T-cell (primary cell): Measurements from ENCODE around the gene ASB8. TPM values are rescaled to one million over a fixed set of nuclear protein-coding genes. Genes with fewer than 3 reads are reported as not detected.
A peak's percentile ranks its signal among the peaks of the same experiment; 100 is the strongest.

Experiments
- ATAC-seq, 4 experiments: fragments of 200-7000 bp in 3 of 4; fragments of 150-1000 bp in 1 of 4; cut with Tn5 transposase; replicated peaks in 1 of 4; 1 replicate in 3 of 4; 2 replicates in 1 of 4; pipeline ENCODE4 v1.10.0; 2021; ENCODE audit warnings: moderate library complexity in 3 of 4, mild to moderate bottlenecking in 2 of 4, moderate number of reproducible peaks in 1 of 4
- CTCF ChIA-PET, 2 donors: fragments of 300-600 bp; sonication (Branson Sonifier 250); formaldehyde crosslinking; loops; one replicate each; lab custom pipeline; 2022; ENCODE audit warnings: antibody characterized with exemption in 2 of 2; lab: Charles Lee
- POLR2A ChIA-PET, 2 donors: fragments of 300-600 bp; sonication (Branson Sonifier 250); formaldehyde crosslinking; loops; one replicate each; lab custom pipeline; 2022; ENCODE audit warnings: antibody characterized with exemption in 2 of 2; lab: Charles Lee
- DNase-seq, 35 experiments: peaks; one replicate each; pipeline versions ENCODE4 v3.0.0 to v3.0.0-alpha.2; 2013 to 2023
- H3K27ac ChIP-seq: one replicate; pipeline ENCODE4 v1.5.1; 2013; ENCODE audit warnings: low read length
- H3K27me3 ChIP-seq, 2 experiments: replicated peaks in 1 of 2; 1 replicate in 1 of 2; 2 replicates in 1 of 2; pipeline versions ENCODE4 v1.6.1 to v1.7.0; 2013; ENCODE audit warnings: low read length in 1 of 2, mixed read lengths in 1 of 2; ENCODE audit not compliant: control insufficient read depth in 2 of 2, insufficient read depth in 2 of 2; ENCODE audit errors: extremely low read depth in 1 of 2
- H3K36me3 ChIP-seq, 2 donors: 1 replicate in 1 of 2; 2 replicates in 1 of 2; pipeline versions ENCODE4 v1.6.1 to v1.7.0; 2013; ENCODE audit warnings: low read length in 1 of 2; ENCODE audit not compliant: control insufficient read depth in 2 of 2, insufficient read depth in 1 of 2; ENCODE audit errors: extremely low read depth in 1 of 2
- H3K4me1 ChIP-seq, 2 experiments: 1 replicate in 1 of 2; 2 replicates in 1 of 2; pipeline versions ENCODE4 v1.6.1 to v1.7.0; 2013; ENCODE audit warnings: low read length in 2 of 2, mixed read lengths in 1 of 2; ENCODE audit not compliant: insufficient read depth in 2 of 2, control insufficient read depth in 1 of 2; ENCODE audit errors: extremely low read depth in 1 of 2
- H3K4me3 ChIP-seq, 2 donors: 1 replicate in 1 of 2; 2 replicates in 1 of 2; pipeline versions ENCODE4 v1.5.1 to v1.7.0; 2013; ENCODE audit warnings: mild to moderate bottlenecking in 2 of 2, low read length in 1 of 2, moderate library complexity in 1 of 2; ENCODE audit not compliant: control insufficient read depth in 1 of 2; ENCODE audit errors: extremely low read depth in 1 of 2
- H3K9me3 ChIP-seq: 2 replicates; pipeline ENCODE4 v1.7.0; 2013
- H3K27ac Mint-ChIP-seq, 2 donors: one replicate each; pipeline ENCODE4 v1.8.0; 2020 to 2021; ENCODE audit warnings: mild to moderate bottlenecking in 2 of 2, mixed read lengths in 2 of 2
- H3K27me3 Mint-ChIP-seq, 2 donors: one replicate each; pipeline ENCODE4 v1.8.0; 2021 to 2022; ENCODE audit warnings: mixed read lengths in 2 of 2
- H3K36me3 Mint-ChIP-seq: one replicate; pipeline ENCODE4 v1.8.0; 2021; ENCODE audit warnings: mixed read lengths
- H3K4me1 Mint-ChIP-seq, 3 donors: one replicate each; pipeline ENCODE4 v1.8.0; 2020 to 2022; ENCODE audit warnings: mixed read lengths in 3 of 3, mild to moderate bottlenecking in 1 of 3
- H3K4me3 Mint-ChIP-seq, 3 donors: one replicate each; pipeline ENCODE4 v1.8.0; 2020 to 2022; ENCODE audit warnings: mild to moderate bottlenecking in 3 of 3, mixed read lengths in 3 of 3, moderate library complexity in 3 of 3
- H3K9me3 Mint-ChIP-seq, 3 donors: one replicate each; pipeline ENCODE4 v1.8.0; 2020 to 2022; ENCODE audit warnings: mixed read lengths in 3 of 3
- WGBS: methylation state at CpG from one replicate; pipeline ENCODE4 v1.1.5; 2013; ENCODE audit warnings: missing lambda C conversion rate; ENCODE audit not compliant: insufficient coverage; 5-methylcytosine and 5-hydroxymethylcytosine counted together
- total RNA-seq, 35 experiments: library from RNA in 6 of 35; stranded (reverse) in 6 of 35; fragments of 120-200 nt in 1 of 35; gene quantifications; one replicate each; pipeline versions ENCODE4 v1.2.1 to v1.2.4 and lab custom pipeline; 2013 to 2026

ASB8 gene
- total RNA-seq = 10 to 100 TPM; 50.0 to 59.7 (median 58.9) TPM
- total RNA-seq (2013) = 43.7 TPM
- total RNA-seq (lab: John Stamatoyannopoulos, UW) = 11.2 to 57.4 (median 31.2) reads per million in 29 experiments

- H3K27ac ChIP-seq = peak within 1 kb of the TSS; percentile 87
- H3K36me3 ChIP-seq = peaks cover 0 to 6% of the 10 kb centered on the region in 2 donors
- H3K4me3 Mint-ChIP-seq = peak within 1 kb of the TSS; percentile 94 to 96 (median 95)
- H3K4me3 ChIP-seq = peak within 1 kb of the TSS; percentile 89 to 97
- H3K27me3 ChIP-seq = no peaks in the 10 kb centered on the region
- ATAC-seq = peak; percentile 87 to 96 (median 92)
- peaks cover 8 to 26% of the 10 kb centered on the region in 2 experiments for H3K4me1 ChIP-seq
- no peaks in the 10 kb centered on the region for H3K27me3 Mint-ChIP-seq
- H3K9me3 Mint-ChIP-seq = no peaks in the 10 kb centered on the region
- H3K4me1 Mint-ChIP-seq = peaks cover 52 to 58% (median 58%) of the 10 kb centered on the region in 3 donors
- peak; percentile 98 to 100 (median 99) for DNase-seq
- H3K36me3 Mint-ChIP-seq = peaks cover 7% of the 10 kb centered on the region
- POLR2A ChIA-PET = interaction anchor here (0.6 to 1.0 kb wide), 10 partner anchors 42 to 1112 kb away, joined by 3 to 12 read pairs (median 3); partner anchors contain the start of gene SENP1 (in 1 of the 2)
- peak within 1 kb of the TSS; percentile 99 for H3K27ac Mint-ChIP-seq
- WGBS = under 1% methylated on average over 53 of the region's 56 CpGs
- no peaks in the 10 kb centered on the region for H3K9me3 ChIP-seq
- CTCF ChIA-PET = interaction anchor here (0.6 to 2.1 kb wide), 13 partner anchors 14 to 1166 kb away, joined by 3 to 13 read pairs (median 5); partner anchors contain the start of genes CCDC184 (in 1 of the 2), PFKM (in 1 of the 2), SENP1 (in 1 of the 2) and TROAP (in 1 of the 2)
Observed at GRCh38 chr12:48157018-48157888, at the start of gene ASB8. ASB8 (minus strand) TSS chr12:48157515; CDS start chr12:48153496, 4,019 bp downstream.

- WGBS = 93% methylated on average over 3 of the region's 4 CpGs
- no peak for ATAC-seq
- peaks cover 55% of the 10 kb centered on the region for H3K36me3 Mint-ChIP-seq
- peaks cover 43 to 47% (median 46%) of the 10 kb centered on the region in 3 donors for H3K4me1 Mint-ChIP-seq
- H3K4me3 Mint-ChIP-seq = peak within 1 kb of the TSS in 1 of 3 donors; percentile 21
- CTCF ChIA-PET = interaction anchor here in 1 of 2 donors (1.6 kb wide), 1 partner anchor 14 kb away, joined by 6 read pairs; no protein-coding TSS in a partner anchor
- H3K9me3 ChIP-seq = peaks cover 10% of the 10 kb centered on the region
- POLR2A ChIA-PET = no interaction called here
- H3K27ac ChIP-seq = no peak within 1 kb of the TSS
- peaks cover 22 to 46% (median 32%) of the 10 kb centered on the region in 3 donors for H3K9me3 Mint-ChIP-seq
- H3K4me3 ChIP-seq = no peak within 1 kb of the TSS
- peak within 1 kb of the TSS in 1 of 2 donors; percentile 100 for H3K27ac Mint-ChIP-seq
- peaks cover 0 to 3% of the 10 kb centered on the region in 2 experiments for H3K27me3 ChIP-seq
- peaks cover 8 to 34% of the 10 kb centered on the region in 2 experiments for H3K4me1 ChIP-seq
- no peaks in the 10 kb centered on the region for H3K27me3 Mint-ChIP-seq
- DNase-seq = no peak
- peaks cover 0 to 3% of the 10 kb centered on the region in 2 donors for H3K36me3 ChIP-seq
Observed at GRCh38 chr12:48203192-48203591, 45.9 kb upstream of the ASB8 start, which contains the start of gene OR10AD1. OR10AD1 (minus strand) TSS chr12:48203292; CDS start chr12:48203292, 0 bp downstream.

- Mint-ChIP-seq H3K4me3 (no peak overlapping the region), H3K9me3 (peaks cover 22 to 46% (median 31%) of the 10 kb centered on the region in 3 donors), H3K36me3 (peaks cover 55% of the 10 kb centered on the region), H3K4me1 (peaks cover 43 to 47% (median 46%) of the 10 kb centered on the region in 3 donors), H3K27me3 (no peaks in the 10 kb centered on the region), H3K27ac (no peak overlapping the region)
- Histone ChIP-seq H3K4me3 (no peak overlapping the region), H3K9me3 (peaks cover 10% of the 10 kb centered on the region), H3K27me3 (peaks cover 0 to 3% of the 10 kb centered on the region in 2 experiments), H3K27ac (no peak overlapping the region), H3K4me1 (peaks cover 8 to 36% of the 10 kb centered on the region in 2 experiments), H3K36me3 (peaks cover 0 to 3% of the 10 kb centered on the region in 2 donors)
- DNase-seq = no peak
- WGBS = 94% methylated on average over 8 of the region's 8 CpGs
- CTCF ChIA-PET = no interaction called here
- ATAC-seq = no peak
- POLR2A ChIA-PET = no interaction called here
Observed at GRCh38 chr12:48202766-48203165, 45.5 kb upstream of the ASB8 start.

GRCh38 chr12:48201516-48201915 lies 44.2 kb upstream of the ASB8 start:
- Mint-ChIP-seq H3K36me3 (peaks cover 48% of the 10 kb centered on the region), H3K27me3 (no peaks in the 10 kb centered on the region), H3K4me1 (peaks cover 46 to 54% (median 51%) of the 10 kb centered on the region in 3 donors), H3K27ac (peak overlapping the region; percentile 36 to 100), H3K9me3 (peaks cover 22 to 36% (median 25%) of the 10 kb centered on the region in 3 donors), H3K4me3 (peak overlapping the region in 2 of 3 donors; percentile 21 to 83)
- Histone ChIP-seq H3K27ac (no peak overlapping the region), H3K27me3 (peaks cover 0 to 3% of the 10 kb centered on the region in 2 experiments), H3K4me1 (peaks cover 10 to 42% of the 10 kb centered on the region in 2 experiments), H3K4me3 (no peak overlapping the region), H3K36me3 (peaks cover 0 to 3% of the 10 kb centered on the region in 2 donors), H3K9me3 (peaks cover 7% of the 10 kb centered on the region)
- no peak for ATAC-seq
- POLR2A ChIA-PET = no interaction called here
- no peak for DNase-seq
- no CpG with 5 or more reads among the region's 3 CpGs for WGBS
- CTCF ChIA-PET = interaction anchor here in 1 of 2 donors (0.6 to 1.6 kb wide), 3 partner anchors 14 to 43 kb away, joined by 3 to 4 read pairs (median 3); partner anchors contain the start of gene CCDC184

- ATAC-seq (no peak), DNase-seq (no peak)
- peak overlapping the region; percentile 96 for H3K27ac ChIP-seq
- H3K36me3 ChIP-seq = peaks cover 0 to 3% of the 10 kb centered on the region in 2 donors
- peaks cover 44% of the 10 kb centered on the region for H3K36me3 Mint-ChIP-seq
- peaks cover 46 to 55% (median 53%) of the 10 kb centered on the region in 3 donors for H3K4me1 Mint-ChIP-seq
- peak overlapping the region in 1 of 3 donors; percentile 83 for H3K4me3 Mint-ChIP-seq
- H3K4me1 ChIP-seq = peaks cover 10 to 42% of the 10 kb centered on the region in 2 experiments
- ChIA-PET CTCF (interaction anchor here in 1 of 2 donors (0.6 to 1.6 kb wide), 3 partner anchors 15 to 43 kb away, joined by 3 to 4 read pairs (median 3); partner anchors contain the start of gene CCDC184), POLR2A (interaction anchor here (0.8 to 1.0 kb wide), 2 partner anchors 12 to 86 kb away, joined by 3 to 6 read pairs; no protein-coding TSS in a partner anchor)
- WGBS = no CpG with 5 or more reads among the region's 3 CpGs
- H3K9me3 Mint-ChIP-seq = peaks cover 22 to 32% (median 22%) of the 10 kb centered on the region in 3 donors
- peaks cover 7% of the 10 kb centered on the region for H3K9me3 ChIP-seq
- no peak overlapping the region for H3K4me3 ChIP-seq
- H3K27ac Mint-ChIP-seq = peak overlapping the region; percentile 91 to 100
- peaks cover 0 to 3% of the 10 kb centered on the region in 2 experiments for H3K27me3 ChIP-seq
- no peaks in the 10 kb centered on the region for H3K27me3 Mint-ChIP-seq
Observed at GRCh38 chr12:48201091-48201490, 43.8 kb upstream of the ASB8 start.
